ENCODE results near the gene XYLT1.

DNA sequence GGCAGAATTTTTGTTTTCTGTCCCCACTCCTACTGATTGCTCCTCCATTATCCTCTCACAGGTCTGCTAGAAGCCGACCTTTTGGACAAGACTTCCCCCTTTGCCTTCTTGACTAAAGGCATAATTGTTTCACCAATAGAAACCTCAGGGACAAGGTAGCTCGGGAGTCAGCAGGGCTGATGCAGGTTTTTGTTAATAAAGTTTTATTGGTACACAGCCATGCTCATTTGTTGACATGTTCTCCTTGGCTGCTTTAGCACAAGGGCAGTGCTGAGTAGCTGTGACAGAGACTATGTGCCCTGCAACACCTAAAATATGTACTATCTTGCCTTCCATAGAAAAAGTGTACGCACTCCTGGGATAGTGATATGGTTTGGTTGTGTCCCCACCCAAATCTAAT is 271.6 kb downstream of the XYLT1 start:
- TF ChIP-seq ZNF70 (CRISPR knock-in tag; IDR thresholded peaks at IDR 0.05), result no peak
- TF ChIP-seq, protein P1, sequence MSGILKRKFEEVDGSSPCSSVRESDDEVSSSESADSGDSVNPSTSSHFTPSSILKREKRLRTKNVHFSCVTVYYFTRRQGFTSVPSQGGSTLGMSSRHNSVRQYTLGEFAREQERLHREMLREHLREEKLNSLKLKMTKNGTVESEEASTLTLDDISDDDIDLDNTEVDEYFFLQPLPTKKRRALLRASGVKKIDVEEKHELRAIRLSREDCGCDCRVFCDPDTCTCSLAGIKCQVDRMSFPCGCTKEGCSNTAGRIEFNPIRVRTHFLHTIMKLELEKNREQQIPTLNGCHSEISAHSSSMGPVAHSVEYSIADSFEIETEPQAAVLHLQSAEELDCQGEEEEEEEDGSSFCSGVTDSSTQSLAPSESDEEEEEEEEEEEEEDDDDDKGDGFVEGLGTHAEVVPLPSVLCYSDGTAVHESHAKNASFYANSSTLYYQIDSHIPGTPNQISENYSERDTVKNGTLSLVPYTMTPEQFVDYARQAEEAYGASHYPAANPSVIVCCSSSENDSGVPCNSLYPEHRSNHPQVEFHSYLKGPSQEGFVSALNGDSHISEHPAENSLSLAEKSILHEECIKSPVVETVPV (CRISPR knock-in tag; IDR thresholded peaks at IDR 0.05), result no peak
- TF ChIP-seq SNAI2 (CRISPR knock-in tag; IDR thresholded peaks at IDR 0.05), result no peak
